Mesothelial cell of epicardium (in vitro differentiated cells): ENCODE results near the gene GRIK2. TPM values are rescaled to one million over a fixed set of nuclear protein-coding genes. Genes with fewer than 3 reads are reported as not detected.

Source experiments
- DNase-seq, 2 experiments: peaks; one replicate each; pipeline ENCODE4 v3.0.0; 2021; ENCODE audit warnings: low spot score in 2 of 2; ENCODE audit not compliant: unreplicated experiment in 2 of 2
- H3K27ac Mint-ChIP-seq: 2 replicates; pipeline ENCODE4 v1.8.0; 2021; ENCODE audit warnings: mixed read lengths
- H3K27me3 Mint-ChIP-seq: 2 replicates; pipeline ENCODE4 v1.8.0; 2021; ENCODE audit warnings: low read depth, mixed read lengths
- H3K36me3 Mint-ChIP-seq: 2 replicates; pipeline ENCODE4 v1.8.0; 2021; ENCODE audit warnings: mixed read lengths
- H3K4me1 Mint-ChIP-seq: 2 replicates; pipeline ENCODE4 v1.8.0; 2021; ENCODE audit warnings: mixed read lengths
- H3K4me3 Mint-ChIP-seq: 2 replicates; pipeline ENCODE4 v1.8.0; 2021; ENCODE audit warnings: mild to moderate bottlenecking, moderate library complexity, mixed read lengths
- H3K9me3 Mint-ChIP-seq: 2 replicates; pipeline ENCODE4 v1.8.0; 2021; ENCODE audit warnings: mixed read lengths
- total RNA-seq: library from RNA; stranded (reverse); gene quantifications from 3 replicates; pipeline ENCODE4 v1.2.1, GENCODE V29; 2021
- TF ChIP-seq, protein P1 (sequence below): fragments of 200-600 bp; sonication (generic); IDR thresholded peaks from one replicate; pipeline ENCODE4 v1.5.0; 2021; ENCODE audit warnings: antibody characterized with exemption; ENCODE audit not compliant: unreplicated experiment

GRIK2 gene
- total RNA-seq, 1 donor from 2014 or later = 3.2 TPM

- no peak for DNase-seq
- Mint-ChIP-seq H3K27me3 (no peaks in the 10 kb centered on the region), H3K4me1 (peaks cover 11% of the 10 kb centered on the region), H3K4me3 (no peak overlapping the region), H3K36me3 (peaks cover 8% of the 10 kb centered on the region), H3K9me3 (peaks cover 24% of the 10 kb centered on the region), H3K27ac (no peak overlapping the region)
- TF ChIP-seq, protein P1, sequence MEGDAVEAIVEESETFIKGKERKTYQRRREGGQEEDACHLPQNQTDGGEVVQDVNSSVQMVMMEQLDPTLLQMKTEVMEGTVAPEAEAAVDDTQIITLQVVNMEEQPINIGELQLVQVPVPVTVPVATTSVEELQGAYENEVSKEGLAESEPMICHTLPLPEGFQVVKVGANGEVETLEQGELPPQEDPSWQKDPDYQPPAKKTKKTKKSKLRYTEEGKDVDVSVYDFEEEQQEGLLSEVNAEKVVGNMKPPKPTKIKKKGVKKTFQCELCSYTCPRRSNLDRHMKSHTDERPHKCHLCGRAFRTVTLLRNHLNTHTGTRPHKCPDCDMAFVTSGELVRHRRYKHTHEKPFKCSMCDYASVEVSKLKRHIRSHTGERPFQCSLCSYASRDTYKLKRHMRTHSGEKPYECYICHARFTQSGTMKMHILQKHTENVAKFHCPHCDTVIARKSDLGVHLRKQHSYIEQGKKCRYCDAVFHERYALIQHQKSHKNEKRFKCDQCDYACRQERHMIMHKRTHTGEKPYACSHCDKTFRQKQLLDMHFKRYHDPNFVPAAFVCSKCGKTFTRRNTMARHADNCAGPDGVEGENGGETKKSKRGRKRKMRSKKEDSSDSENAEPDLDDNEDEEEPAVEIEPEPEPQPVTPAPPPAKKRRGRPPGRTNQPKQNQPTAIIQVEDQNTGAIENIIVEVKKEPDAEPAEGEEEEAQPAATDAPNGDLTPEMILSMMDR = no peak
These were observed 431.2 kb downstream of the GRIK2 start for GRCh38 chr6:101824551-101825345.

- H3K4me1 Mint-ChIP-seq = peaks cover 11% of the 10 kb centered on the region
- no peak for DNase-seq
- H3K4me3 Mint-ChIP-seq = no peak overlapping the region
- peak overlapping the region; percentile 23 for H3K27ac Mint-ChIP-seq
- TF ChIP-seq, protein P1 = no peak
- peaks cover 8% of the 10 kb centered on the region for H3K36me3 Mint-ChIP-seq
- no peaks in the 10 kb centered on the region for H3K27me3 Mint-ChIP-seq
- H3K9me3 Mint-ChIP-seq = peaks cover 26% of the 10 kb centered on the region
These were observed 432.8 kb downstream of the GRIK2 start for GRCh38 chr6:101826269-101826668.

DNA sequence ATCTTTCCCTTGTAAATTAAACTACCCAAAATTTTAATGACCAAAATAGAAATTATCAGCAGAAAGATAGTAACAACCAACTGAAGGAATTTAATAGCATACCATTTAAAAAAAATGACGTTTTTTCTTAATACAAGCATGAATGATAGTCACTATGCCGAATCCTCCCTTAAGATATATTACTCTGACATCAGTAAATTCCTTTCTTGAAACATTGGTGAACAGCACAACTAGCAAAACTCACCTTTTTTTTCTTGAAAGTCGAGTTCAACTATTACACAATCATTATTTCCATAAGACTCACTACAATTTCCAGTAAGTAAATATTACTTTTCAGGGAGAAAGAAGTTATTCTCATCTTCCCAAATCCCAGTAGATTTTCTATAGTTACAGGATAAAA is 433.2 kb downstream of the GRIK2 start:
- H3K4me1 Mint-ChIP-seq = peaks cover 11% of the 10 kb centered on the region
- no peak for DNase-seq
- no peaks in the 10 kb centered on the region for H3K27me3 Mint-ChIP-seq
- H3K27ac Mint-ChIP-seq = peak overlapping the region; percentile 39
- H3K9me3 Mint-ChIP-seq = peaks cover 26% of the 10 kb centered on the region
- TF ChIP-seq, protein P1 = no peak
- no peak overlapping the region for H3K4me3 Mint-ChIP-seq
- H3K36me3 Mint-ChIP-seq = peaks cover 8% of the 10 kb centered on the region

DNA sequence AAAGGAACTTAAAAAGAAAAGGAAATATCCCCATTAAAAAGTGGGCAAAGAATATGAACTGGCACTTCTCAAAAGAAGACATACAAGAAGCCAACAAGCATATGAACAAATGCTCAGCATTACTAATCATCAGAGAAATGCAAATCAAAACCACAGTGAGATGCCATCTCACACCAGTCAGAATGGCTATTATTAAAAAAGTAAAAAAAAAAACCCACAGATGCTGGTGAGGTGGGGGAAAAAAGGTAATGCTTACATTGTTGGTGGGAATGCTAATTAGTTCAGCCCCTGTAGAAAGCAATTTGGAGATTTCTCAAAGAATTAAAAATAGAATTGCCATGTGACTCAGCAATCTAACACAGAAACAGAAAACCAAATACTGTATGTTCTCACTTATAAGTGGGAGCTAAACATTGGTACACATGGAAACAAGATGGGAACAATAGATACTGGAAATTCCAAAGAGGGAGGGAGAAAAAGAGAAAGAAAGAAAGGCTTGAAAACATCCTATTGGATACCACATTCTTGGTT is 437.1 kb downstream of the GRIK2 start:
- H3K27ac Mint-ChIP-seq = no peak overlapping the region
- peaks cover 26% of the 10 kb centered on the region for H3K9me3 Mint-ChIP-seq

GRCh38 chr6:101832371-101832770 is 438.9 kb downstream of the GRIK2 start:
- H3K9me3 Mint-ChIP-seq = peaks cover 24% of the 10 kb centered on the region
- H3K36me3 Mint-ChIP-seq = peaks cover 8% of the 10 kb centered on the region
- no peak overlapping the region for H3K4me3 Mint-ChIP-seq
- no peaks in the 10 kb centered on the region for H3K27me3 Mint-ChIP-seq
- no peak overlapping the region for H3K27ac Mint-ChIP-seq
- TF ChIP-seq, protein P1 = no peak
- no peak for DNase-seq
- peaks cover 2% of the 10 kb centered on the region for H3K4me1 Mint-ChIP-seq

More for the DNA sequence above, 437.1 kb downstream of the GRIK2 start:
- Mint-ChIP-seq H3K27me3 (no peaks in the 10 kb centered on the region), H3K4me3 (no peak overlapping the region), H3K36me3 (peaks cover 8% of the 10 kb centered on the region), H3K4me1 (peaks cover 10% of the 10 kb centered on the region)
- no peak for DNase-seq
- TF ChIP-seq, protein P1 = no peak
